Uterus (tissue), 2 donors: ENCODE results near the gene MAP3K5.

Experiments
- CTCF ChIP-seq, 4 experiments: fragments of 200-600 bp in 2 of 4; fragments of 450-650 bp in 2 of 4; sonication (generic) in 2 of 4; IDR thresholded peaks; one replicate each; pipeline ENCODE4 v1.5.1; 2016 to 2019; ENCODE audit warnings: antibody characterized with exemption in 4 of 4, mild to moderate bottlenecking in 2 of 4, moderate library complexity in 1 of 4
- POLR2A ChIP-seq, 2 donors: fragments of 450-650 bp; IDR thresholded peaks; one replicate each; pipeline ENCODE4 v1.6.1; 2016; ENCODE audit warnings: antibody characterized with exemption in 2 of 2, mild to moderate bottlenecking in 1 of 2, moderate library complexity in 1 of 2

DNA sequence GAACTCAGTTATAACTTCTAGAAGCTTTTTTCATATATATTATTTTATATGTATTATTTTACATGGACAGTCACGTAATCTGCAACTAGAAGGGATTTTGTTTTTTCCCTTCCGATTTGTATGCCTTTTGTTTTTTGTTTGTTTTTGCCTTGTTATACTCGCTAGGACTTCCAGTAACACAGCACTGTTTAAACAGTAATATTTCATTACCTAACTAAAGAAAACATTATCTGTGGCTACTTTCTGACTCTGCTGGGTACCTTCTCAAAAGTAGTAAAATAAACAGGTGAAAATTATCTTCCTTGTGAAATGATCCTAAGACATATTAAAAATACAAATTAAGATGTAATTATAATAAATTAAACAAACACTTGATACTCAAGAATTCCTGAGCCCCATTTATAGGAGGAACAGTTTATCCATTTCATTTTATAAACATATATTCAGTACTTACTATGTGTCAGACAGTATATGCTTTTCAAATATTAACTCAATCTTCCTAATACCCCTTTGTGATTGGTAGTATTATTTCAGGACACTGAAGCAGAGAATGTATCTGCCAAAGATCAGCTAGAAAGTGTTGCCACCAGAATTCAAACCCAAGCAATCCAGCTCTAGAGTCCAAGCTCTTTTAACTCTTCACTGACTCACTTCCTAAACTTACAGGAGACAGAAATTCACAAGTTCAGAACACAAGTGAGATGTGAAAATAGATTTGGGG is 65.3 kb downstream of the MAP3K5 start:
- TF ChIP-seq CTCF (IDR thresholded peaks at IDR 0.05) = no peak
- no peak for TF ChIP-seq POLR2A (IDR thresholded peaks at IDR 0.05)
